ENCODE measurements around the gene CCDC6. TPM values are rescaled to one million over a fixed set of nuclear protein-coding genes. Genes with fewer than 3 reads are reported as not detected.

The CCDC6 gene
- polyA plus RNA-seq, 2 of the 4 experiments (the other 2 are of a cell fraction): 21.4 to 43.5 TPM

- TF ChIP-seq, protein P1, sequence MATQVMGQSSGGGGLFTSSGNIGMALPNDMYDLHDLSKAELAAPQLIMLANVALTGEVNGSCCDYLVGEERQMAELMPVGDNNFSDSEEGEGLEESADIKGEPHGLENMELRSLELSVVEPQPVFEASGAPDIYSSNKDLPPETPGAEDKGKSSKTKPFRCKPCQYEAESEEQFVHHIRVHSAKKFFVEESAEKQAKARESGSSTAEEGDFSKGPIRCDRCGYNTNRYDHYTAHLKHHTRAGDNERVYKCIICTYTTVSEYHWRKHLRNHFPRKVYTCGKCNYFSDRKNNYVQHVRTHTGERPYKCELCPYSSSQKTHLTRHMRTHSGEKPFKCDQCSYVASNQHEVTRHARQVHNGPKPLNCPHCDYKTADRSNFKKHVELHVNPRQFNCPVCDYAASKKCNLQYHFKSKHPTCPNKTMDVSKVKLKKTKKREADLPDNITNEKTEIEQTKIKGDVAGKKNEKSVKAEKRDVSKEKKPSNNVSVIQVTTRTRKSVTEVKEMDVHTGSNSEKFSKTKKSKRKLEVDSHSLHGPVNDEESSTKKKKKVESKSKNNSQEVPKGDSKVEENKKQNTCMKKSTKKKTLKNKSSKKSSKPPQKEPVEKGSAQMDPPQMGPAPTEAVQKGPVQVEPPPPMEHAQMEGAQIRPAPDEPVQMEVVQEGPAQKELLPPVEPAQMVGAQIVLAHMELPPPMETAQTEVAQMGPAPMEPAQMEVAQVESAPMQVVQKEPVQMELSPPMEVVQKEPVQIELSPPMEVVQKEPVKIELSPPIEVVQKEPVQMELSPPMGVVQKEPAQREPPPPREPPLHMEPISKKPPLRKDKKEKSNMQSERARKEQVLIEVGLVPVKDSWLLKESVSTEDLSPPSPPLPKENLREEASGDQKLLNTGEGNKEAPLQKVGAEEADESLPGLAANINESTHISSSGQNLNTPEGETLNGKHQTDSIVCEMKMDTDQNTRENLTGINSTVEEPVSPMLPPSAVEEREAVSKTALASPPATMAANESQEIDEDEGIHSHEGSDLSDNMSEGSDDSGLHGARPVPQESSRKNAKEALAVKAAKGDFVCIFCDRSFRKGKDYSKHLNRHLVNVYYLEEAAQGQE (IDR thresholded peaks at IDR 0.05): no peak
Measured at GRCh38 chr10:59903871-59904270, 2.5 kb downstream of the CCDC6 start (continued).

GRCh38 chr10:59902016-59902415, 4.3 kb downstream of the CCDC6 start:
- WGBS (ENCODE audit: missing lambda C conversion rate): 90% methylated on average over 4 of the region's 4 CpGs
- Histone ChIP-seq H3K4me2 (no peak overlapping the region), H3K9me3 (no peaks in the 10 kb centered on the region), H3K4me1 (peaks cover 17% of the 10 kb centered on the region), H3K4me3 (no peak overlapping the region), H3K27ac (no peak overlapping the region)
- CTCF ChIA-PET: interaction anchor here (1.5 kb wide), 1 partner anchor 71 kb away, joined by 3 read pairs; no protein-coding TSS in a partner anchor
- POLR2A ChIA-PET: no interaction called here
- TF ChIP-seq EHF (CRISPR knock-in tag; IDR thresholded peaks at IDR 0.05): no peak
- TF ChIP-seq CBX2 (IDR thresholded peaks at IDR 0.05; ENCODE audit: borderline replicate concordance, low read depth): no peak
- TF ChIP-seq ZFP36 (IDR thresholded peaks at IDR 0.05; ENCODE audit: borderline replicate concordance, partially characterized antibody): no peak
- DNase-seq (ENCODE audit: low read depth in 1 of 2, low spot score in 1 of 2): no peak
- no peak for FAIRE-seq
- ATAC-seq: no peak

- DNase-seq (ENCODE audit: low read depth in 1 of 2, low spot score in 1 of 2) (no peak), FAIRE-seq (no peak), ATAC-seq (no peak)
- WGBS (ENCODE audit: missing lambda C conversion rate): 60% methylated on average over 1 of the region's 1 CpG
- Histone ChIP-seq H3K4me3 (no peak overlapping the region), H3K9me3 (no peaks in the 10 kb centered on the region), H3K27ac (no peak overlapping the region), H3K4me1 (peaks cover 17% of the 10 kb centered on the region), H3K4me2 (no peak overlapping the region)
- TF ChIP-seq, protein P2, sequence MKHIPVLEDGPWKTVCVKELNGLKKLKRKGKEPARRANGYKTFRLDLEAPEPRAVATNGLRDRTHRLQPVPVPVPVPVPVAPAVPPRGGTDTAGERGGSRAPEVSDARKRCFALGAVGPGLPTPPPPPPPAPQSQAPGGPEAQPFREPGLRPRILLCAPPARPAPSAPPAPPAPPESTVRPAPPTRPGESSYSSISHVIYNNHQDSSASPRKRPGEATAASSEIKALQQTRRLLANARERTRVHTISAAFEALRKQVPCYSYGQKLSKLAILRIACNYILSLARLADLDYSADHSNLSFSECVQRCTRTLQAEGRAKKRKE (CRISPR knock-in tag; IDR thresholded peaks at IDR 0.05; ENCODE audit: low read depth): no peak
- TF ChIP-seq FOSL2 (IDR thresholded peaks at IDR 0.05): no peak
- TF ChIP-seq FOSL2 (CRISPR knock-in tag; IDR thresholded peaks at IDR 0.05): no peak
- no peak for TF ChIP-seq ZNF302 (CRISPR knock-in tag; IDR thresholded peaks at IDR 0.05)
- no peak for TF ChIP-seq EP300 (IDR thresholded peaks at IDR 0.05)
- no peak for TF ChIP-seq FOXS1 (CRISPR knock-in tag; IDR thresholded peaks at IDR 0.05)
- TF ChIP-seq SREBF2 (IDR thresholded peaks at IDR 0.05): no peak
- TF ChIP-seq HOXB5 (CRISPR knock-in tag; IDR thresholded peaks at IDR 0.05): no peak
- no peak for TF ChIP-seq RARB (CRISPR knock-in tag; IDR thresholded peaks at IDR 0.05)
- no peak for TF ChIP-seq HDAC2 (IDR thresholded peaks at IDR 0.05)
- no peak for TF ChIP-seq KDM1A (IDR thresholded peaks at IDR 0.05; ENCODE audit: low read depth)
- TF ChIP-seq MYC (IDR thresholded peaks at IDR 0.05; ENCODE audit: borderline replicate concordance, low read length): no peak
- CTCF ChIA-PET: interaction anchor here (1.5 kb wide), 1 partner anchor 71 kb away, joined by 3 read pairs; no protein-coding TSS in a partner anchor
- POLR2A ChIA-PET: no interaction called here
Measured at GRCh38 chr10:59901470-59901869, 4.9 kb downstream of the CCDC6 start.

GRCh38 chr10:59900048-59900727, 6.2 kb downstream of the CCDC6 start:
- DNase-seq (ENCODE audit: low read depth in 1 of 2, low spot score in 1 of 2) (no peak), ATAC-seq (no peak), FAIRE-seq (no peak)
- Histone ChIP-seq H3K9me3 (no peaks in the 10 kb centered on the region), H3K4me2 (no peak overlapping the region), H3K27ac (no peak overlapping the region), H3K4me3 (no peak overlapping the region), H3K4me1 (peaks cover 20% of the 10 kb centered on the region)
- 88% methylated on average over 10 of the region's 10 CpGs for WGBS (ENCODE audit: missing lambda C conversion rate)
- ChIA-PET CTCF (interaction anchor here (1.3 kb wide), 1 partner anchor 70 kb away, joined by 4 read pairs; no protein-coding TSS in a partner anchor), POLR2A (no interaction called here)
- TF ChIP-seq KDM5A (IDR thresholded peaks at IDR 0.05) (no peak), USF2 (IDR thresholded peaks at IDR 0.05) (no peak)
- TF ChIP-seq, protein P3, sequence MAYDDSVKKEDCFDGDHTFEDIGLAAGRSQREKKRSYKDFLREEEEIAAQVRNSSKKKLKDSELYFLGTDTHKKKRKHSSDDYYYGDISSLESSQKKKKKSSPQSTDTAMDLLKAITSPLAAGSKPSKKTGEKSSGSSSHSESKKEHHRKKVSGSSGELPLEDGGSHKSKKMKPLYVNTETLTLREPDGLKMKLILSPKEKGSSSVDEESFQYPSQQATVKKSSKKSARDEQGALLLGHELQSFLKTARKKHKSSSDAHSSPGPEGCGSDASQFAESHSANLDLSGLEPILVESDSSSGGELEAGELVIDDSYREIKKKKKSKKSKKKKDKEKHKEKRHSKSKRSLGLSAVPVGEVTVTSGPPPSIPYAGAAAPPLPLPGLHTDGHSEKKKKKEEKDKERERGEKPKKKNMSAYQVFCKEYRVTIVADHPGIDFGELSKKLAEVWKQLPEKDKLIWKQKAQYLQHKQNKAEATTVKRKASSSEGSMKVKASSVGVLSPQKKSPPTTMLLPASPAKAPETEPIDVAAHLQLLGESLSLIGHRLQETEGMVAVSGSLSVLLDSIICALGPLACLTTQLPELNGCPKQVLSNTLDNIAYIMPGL (CRISPR knock-in tag; IDR thresholded peaks at IDR 0.05; ENCODE audit: borderline replicate concordance): no peak

Data from A549 (cell line).